HT-29 (cell line): Measurements from ENCODE around the gene NHSL1. TPM values are rescaled to one million over a fixed set of nuclear protein-coding genes. Genes with fewer than 3 reads are reported as not detected.

Experiments
- DNase-seq: peaks from one replicate; pipeline ENCODE4 v3.0.0-alpha.2; 2015; ENCODE audit warnings: low spot score
- small RNA-seq: library from RNA; depleted of rRNA; stranded (forward); fragments of <200 nt; gene quantifications from one replicate; pipeline ENCODE3, GENCODE V24; 2014
- total RNA-seq: library from RNA; depleted of rRNA; stranded (reverse); fragments of >200 nt; shearing (Covaris generic); gene quantifications from 2 replicates; pipeline ENCODE4 v1.2.3, GENCODE V29; 2014; rRNA removed

The NHSL1 gene
- total RNA-seq, 1 experiment from 2014 or later, result 15.6 TPM

GRCh38 chr6:138372711-138373463, 126.4 kb downstream of the NHSL1 start:
- peak; percentile 38 for DNase-seq

Small RNA genes lying within 50 kb of the gene (small RNA-seq; reads per million reads assigned to genes)
- gene AL031003.1, result not detected
- not detected for gene AL391669.1
- gene MIR3145, result not detected

Other genes with a start within 250 kb of the NHSL1 start
- gene SMIM28, start 121.6 kb downstream of the NHSL1 start, total RNA-seq, result not detected in 2 replicates
- 124 and 130 TPM in 2 replicates for gene HEBP2, start 95.3 kb downstream of the NHSL1 start, total RNA-seq